GM12875 (cell line): ENCODE results near the gene FAT3.

Experiments
- H3K4me3 ChIP-seq: one replicate; pipeline ENCODE4 v1.5.1; 2011; ENCODE audit warnings: low read depth, low read length, control low read depth
- TF ChIP-seq, protein P1 (sequence below): IDR thresholded peaks from 2 replicates; pipeline ENCODE4 v1.5.1; 2011; ENCODE audit warnings: low read depth, mild to moderate bottlenecking, control low read depth, inconsistent platforms, low read length, moderate library complexity, borderline replicate concordance; ENCODE audit not compliant: insufficient read depth

FAT3 gene

DNA sequence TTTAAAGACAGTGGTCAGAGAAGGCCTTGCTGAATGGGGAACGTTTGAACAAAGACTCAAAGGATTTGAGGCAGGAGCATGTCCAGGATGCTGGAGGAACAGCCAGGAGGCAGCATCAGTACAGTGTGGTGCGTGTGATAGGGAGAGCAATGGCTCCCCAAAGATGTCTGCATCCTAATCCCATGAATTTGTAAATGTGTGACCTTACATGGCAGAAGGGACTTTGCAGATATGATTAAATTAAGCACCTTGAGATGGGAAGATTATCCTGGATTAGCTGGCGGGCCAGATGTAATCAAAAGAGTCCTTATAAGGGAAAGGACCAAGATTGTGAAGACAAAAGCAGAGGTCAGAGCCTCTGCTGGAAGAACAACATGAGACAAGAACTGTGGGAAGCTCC lies 24.6 kb upstream of the FAT3 start:
- no peak overlapping the region for H3K4me3 ChIP-seq
- TF ChIP-seq, protein P1, sequence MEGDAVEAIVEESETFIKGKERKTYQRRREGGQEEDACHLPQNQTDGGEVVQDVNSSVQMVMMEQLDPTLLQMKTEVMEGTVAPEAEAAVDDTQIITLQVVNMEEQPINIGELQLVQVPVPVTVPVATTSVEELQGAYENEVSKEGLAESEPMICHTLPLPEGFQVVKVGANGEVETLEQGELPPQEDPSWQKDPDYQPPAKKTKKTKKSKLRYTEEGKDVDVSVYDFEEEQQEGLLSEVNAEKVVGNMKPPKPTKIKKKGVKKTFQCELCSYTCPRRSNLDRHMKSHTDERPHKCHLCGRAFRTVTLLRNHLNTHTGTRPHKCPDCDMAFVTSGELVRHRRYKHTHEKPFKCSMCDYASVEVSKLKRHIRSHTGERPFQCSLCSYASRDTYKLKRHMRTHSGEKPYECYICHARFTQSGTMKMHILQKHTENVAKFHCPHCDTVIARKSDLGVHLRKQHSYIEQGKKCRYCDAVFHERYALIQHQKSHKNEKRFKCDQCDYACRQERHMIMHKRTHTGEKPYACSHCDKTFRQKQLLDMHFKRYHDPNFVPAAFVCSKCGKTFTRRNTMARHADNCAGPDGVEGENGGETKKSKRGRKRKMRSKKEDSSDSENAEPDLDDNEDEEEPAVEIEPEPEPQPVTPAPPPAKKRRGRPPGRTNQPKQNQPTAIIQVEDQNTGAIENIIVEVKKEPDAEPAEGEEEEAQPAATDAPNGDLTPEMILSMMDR = no peak

DNA sequence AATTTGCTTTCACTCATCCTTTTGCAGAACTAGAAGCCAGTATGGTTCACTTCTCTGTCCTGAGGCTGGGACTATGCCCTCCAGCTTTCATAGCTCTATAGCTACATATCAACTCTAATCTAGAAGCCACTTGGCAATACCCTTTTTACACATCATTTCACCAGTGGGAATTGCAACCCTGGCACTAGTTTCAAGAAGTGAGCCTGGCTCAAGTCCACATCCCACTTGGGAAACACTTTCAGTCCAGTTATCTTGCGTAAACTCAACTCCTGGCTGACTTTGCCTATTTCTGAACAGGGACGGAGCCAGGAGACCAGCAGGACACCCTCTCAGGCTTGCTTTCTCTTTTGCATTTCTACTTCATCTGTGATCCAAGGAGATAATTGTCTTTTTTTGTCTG lies 19.9 kb upstream of the FAT3 start:
- no peak overlapping the region for H3K4me3 ChIP-seq
- TF ChIP-seq, protein P1 = no peak

DNA sequence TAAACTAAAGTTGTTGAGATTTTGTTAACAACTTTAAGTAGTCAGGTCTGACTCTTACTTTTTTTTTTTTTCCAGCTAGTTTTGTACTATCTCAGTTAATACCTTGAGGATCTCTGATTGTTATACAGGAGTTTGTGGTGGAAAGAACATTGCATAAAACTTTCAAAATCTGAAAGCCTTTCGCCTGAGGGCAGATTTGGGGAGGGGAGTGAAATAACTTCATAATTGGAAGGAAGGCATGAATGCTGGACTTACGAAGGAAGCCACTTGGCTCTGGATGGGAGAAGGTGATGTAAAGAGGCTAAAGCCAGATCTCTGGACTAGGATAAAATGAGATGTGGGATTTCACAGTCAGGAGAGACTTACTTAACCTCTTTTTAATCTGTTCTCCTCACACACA lies 18.2 kb upstream of the FAT3 start:
- TF ChIP-seq, protein P1 = no peak
- H3K4me3 ChIP-seq = no peak overlapping the region

DNA sequence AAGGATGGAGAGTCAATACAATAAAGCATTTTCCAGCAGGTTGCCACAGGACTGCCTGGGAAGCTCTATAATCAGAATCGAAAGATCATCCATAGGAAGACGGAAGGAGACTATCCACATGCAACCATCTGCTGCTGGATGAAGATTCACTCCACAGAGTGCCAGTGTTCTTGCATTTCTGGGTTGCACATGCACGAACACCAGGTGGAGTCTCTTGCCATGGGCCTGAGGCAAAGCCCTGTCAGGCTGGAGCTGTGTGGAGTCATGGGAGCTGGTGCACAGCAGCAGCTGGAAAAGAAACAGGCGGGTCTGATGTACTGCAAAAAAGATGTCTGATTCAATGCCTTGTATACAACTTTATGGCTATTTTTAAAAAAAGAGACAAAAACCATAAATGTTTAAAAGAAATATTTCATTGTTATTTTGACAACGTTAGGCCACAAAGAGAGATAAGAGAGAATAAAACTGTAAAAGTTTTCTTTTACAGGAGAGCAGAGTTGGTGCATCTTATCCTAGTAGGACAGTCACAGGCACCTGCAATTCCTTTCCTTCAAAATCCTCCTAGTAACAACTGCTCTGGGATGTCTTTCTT lies 12.9 kb upstream of the FAT3 start:
- no peak overlapping the region for H3K4me3 ChIP-seq
- TF ChIP-seq, protein P1 = no peak

DNA sequence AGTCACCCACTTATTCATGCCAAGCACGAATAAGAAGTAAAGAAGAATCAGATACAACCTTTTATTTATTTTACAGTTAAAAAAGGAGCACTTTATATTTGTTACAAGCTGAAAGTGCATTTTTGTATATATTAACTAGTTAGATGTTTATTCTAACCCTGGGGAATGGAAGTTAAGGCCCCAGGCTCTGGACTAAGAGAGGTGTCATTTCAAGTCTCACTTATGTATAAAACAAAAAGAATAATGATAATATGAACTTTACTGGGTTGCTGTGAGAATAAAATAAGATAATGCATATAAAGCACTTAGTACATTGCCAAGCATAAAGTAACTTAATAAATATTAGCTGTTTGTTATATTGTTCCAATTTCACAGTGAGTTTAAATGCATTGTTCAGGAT lies 12.1 kb upstream of the FAT3 start:
- TF ChIP-seq, protein P1 = no peak
- no peak overlapping the region for H3K4me3 ChIP-seq

GRCh38 chr11:92216789-92217188 lies 7.8 kb upstream of the FAT3 start:
- H3K4me3 ChIP-seq = no peak overlapping the region
- TF ChIP-seq, protein P1 = no peak

DNA sequence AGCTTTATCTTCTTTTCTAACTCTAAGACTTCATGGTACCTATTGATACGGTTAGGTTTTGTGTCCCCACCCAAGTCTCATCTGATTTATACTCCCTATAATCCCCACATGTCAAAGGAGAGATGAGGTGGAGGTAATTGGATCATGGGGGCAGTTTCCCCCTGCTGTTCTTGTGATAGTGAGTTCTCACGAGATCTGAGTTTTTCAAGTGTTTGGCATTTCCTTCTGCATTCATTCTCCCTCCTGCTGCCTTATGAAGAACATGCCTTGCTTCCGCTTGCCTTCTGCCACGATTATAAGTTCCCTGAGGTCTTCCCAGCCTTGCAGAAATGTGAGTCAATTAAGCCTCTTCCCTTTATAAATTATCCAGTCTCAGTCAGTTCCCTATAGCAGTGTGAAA lies 5.1 kb upstream of the FAT3 start:
- H3K4me3 ChIP-seq = no peak overlapping the region
- TF ChIP-seq, protein P1 = no peak
